ENCODE measurements around the gene PCAT6. TPM values are rescaled to one million over a fixed set of nuclear protein-coding genes. Genes with fewer than 3 reads are reported as not detected.

The PCAT6 gene
- total and polyA plus RNA-seq, 2 of the 8 experiments (the other 6 are each of a cell fraction or from before 2014, with no cell fraction given): 4.6 to 14.7 TPM

GRCh38 chr1:202807926-202808757, 2.6 kb upstream of the PCAT6 start, which contains the start of gene KDM5B (continued):
- TF ChIP-seq SP2 (IDR thresholded peaks at IDR 0.05; ENCODE audit: low read length) (no peak), CHD1 (IDR thresholded peaks at IDR 0.05; ENCODE audit: low read depth, low read length) (peak; percentile 27; the same call in 1 of the 2 replicates), PHF8 (conservative IDR thresholded peaks at IDR 0.05; ENCODE audit: low read depth, low read length) (peak; percentile 81), MAFK (IDR thresholded peaks at IDR 0.05; ENCODE audit: low read depth, low read length) (no peak), RXRA (IDR thresholded peaks at IDR 0.05; ENCODE audit: insufficient read depth, low read depth, low read length) (no peak), SRF (IDR thresholded peaks at IDR 0.05; ENCODE audit: low read depth, low read length) (no peak), BRCA1 (IDR thresholded peaks at IDR 0.05; ENCODE audit: low read depth, low read length) (no peak), EZH2 (IDR thresholded peaks at IDR 0.05; ENCODE audit: low read depth, low read length, severe bottlenecking) (no peak), TBP (IDR thresholded peaks at IDR 0.05; ENCODE audit: low read depth, low read length) (peak; percentile 97), JUN (IDR thresholded peaks at IDR 0.05; ENCODE audit: low read depth, low read length) (no peak), SAP30 (IDR thresholded peaks at IDR 0.05; ENCODE audit: insufficient read depth, insufficient replicate concordance, low read length) (no peak), CTBP2 (IDR thresholded peaks at IDR 0.05; ENCODE audit: borderline replicate concordance, insufficient read depth, insufficient read length, low read length) (peak; percentile 56), SIN3A (conservative IDR thresholded peaks at IDR 0.05 in 1 of 2, IDR thresholded peaks at IDR 0.05 in 1 of 2; ENCODE audit: low read depth in 1 of 2, low read length in 2 of 2) (peak; percentile 94 to 96; a peak in 3 of 4 replicates), EP300 (IDR thresholded peaks at IDR 0.05; ENCODE audit: borderline replicate concordance in 1 of 2, low read depth in 2 of 2, low read length in 2 of 2) (peak; percentile 38 to 46; a peak in 1 of 3 replicates), FOSL1 (IDR thresholded peaks at IDR 0.05; ENCODE audit: insufficient read depth, low read depth, low read length) (0 out of 2 replicates have a peak, but pooled peaks have one; percentile 23), KDM1A (IDR thresholded peaks at IDR 0.05; ENCODE audit: borderline replicate concordance, low read length) (no peak), SUZ12 (IDR thresholded peaks at IDR 0.05; ENCODE audit: low read length) (peak; percentile 73; the same call in 1 of the 2 replicates), ATF3 (IDR thresholded peaks at IDR 0.05; ENCODE audit: insufficient read depth, low read depth, low read length) (no peak), CBX8 (IDR thresholded peaks at IDR 0.05; ENCODE audit: borderline replicate concordance, low read depth, low read length) (no peak)
- TF ChIP-seq, protein P1, sequence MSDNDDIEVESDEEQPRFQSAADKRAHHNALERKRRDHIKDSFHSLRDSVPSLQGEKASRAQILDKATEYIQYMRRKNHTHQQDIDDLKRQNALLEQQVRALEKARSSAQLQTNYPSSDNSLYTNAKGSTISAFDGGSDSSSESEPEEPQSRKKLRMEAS (IDR thresholded peaks at IDR 0.05): peak; percentile 88
- TF ChIP-seq, protein P2, sequence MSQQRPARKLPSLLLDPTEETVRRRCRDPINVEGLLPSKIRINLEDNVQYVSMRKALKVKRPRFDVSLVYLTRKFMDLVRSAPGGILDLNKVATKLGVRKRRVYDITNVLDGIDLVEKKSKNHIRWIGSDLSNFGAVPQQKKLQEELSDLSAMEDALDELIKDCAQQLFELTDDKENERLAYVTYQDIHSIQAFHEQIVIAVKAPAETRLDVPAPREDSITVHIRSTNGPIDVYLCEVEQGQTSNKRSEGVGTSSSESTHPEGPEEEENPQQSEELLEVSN (IDR thresholded peaks at IDR 0.05): no peak
